VCaP (cell line): ENCODE data around the gene HIVEP3.

ENCODE experiments used
- H3K27ac ChIP-seq: fragments of 450-650 bp; 2 replicates; pipeline ENCODE4 v1.5.1; 2017
- TF ChIP-seq, protein P1 (sequence below): fragments of 450-650 bp; conservative IDR thresholded peaks from 2 replicates; pipeline ENCODE4 v1.5.1; 2017; ENCODE audit warnings: mild to moderate bottlenecking, moderate library complexity

Gene HIVEP3

GRCh38 chr1:41835485-41835884 is 83.2 kb downstream of the HIVEP3 start:
- H3K27ac ChIP-seq, result no peak overlapping the region
- TF ChIP-seq, protein P1, sequence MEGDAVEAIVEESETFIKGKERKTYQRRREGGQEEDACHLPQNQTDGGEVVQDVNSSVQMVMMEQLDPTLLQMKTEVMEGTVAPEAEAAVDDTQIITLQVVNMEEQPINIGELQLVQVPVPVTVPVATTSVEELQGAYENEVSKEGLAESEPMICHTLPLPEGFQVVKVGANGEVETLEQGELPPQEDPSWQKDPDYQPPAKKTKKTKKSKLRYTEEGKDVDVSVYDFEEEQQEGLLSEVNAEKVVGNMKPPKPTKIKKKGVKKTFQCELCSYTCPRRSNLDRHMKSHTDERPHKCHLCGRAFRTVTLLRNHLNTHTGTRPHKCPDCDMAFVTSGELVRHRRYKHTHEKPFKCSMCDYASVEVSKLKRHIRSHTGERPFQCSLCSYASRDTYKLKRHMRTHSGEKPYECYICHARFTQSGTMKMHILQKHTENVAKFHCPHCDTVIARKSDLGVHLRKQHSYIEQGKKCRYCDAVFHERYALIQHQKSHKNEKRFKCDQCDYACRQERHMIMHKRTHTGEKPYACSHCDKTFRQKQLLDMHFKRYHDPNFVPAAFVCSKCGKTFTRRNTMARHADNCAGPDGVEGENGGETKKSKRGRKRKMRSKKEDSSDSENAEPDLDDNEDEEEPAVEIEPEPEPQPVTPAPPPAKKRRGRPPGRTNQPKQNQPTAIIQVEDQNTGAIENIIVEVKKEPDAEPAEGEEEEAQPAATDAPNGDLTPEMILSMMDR, result no peak

- TF ChIP-seq, protein P1, result no peak
Measured at GRCh38 chr1:41833519-41834000, 85.2 kb downstream of the HIVEP3 start.

DNA sequence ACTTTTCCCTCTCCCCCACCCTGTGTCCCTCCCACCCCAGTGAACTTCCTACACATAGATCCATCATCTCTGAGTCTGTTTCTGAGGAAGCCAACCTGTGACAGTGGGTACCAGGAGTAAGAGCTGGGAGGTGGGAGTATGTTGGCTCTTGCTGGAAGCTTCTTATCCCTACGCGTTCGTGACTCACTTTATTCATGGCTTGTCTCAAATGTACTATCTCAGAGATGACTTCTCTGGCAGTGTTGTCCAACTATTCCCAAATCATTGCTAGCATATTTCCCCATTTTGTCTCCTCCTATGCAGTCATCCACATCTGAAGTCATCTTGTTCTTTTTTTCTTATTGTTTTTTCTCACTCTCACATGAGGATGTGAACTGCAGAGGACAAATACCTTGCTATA is 88.0 kb downstream of the HIVEP3 start:
- no peak overlapping the region for H3K27ac ChIP-seq
- TF ChIP-seq, protein P1, result no peak

More at GRCh38 chr1:41833519-41834000, 85.2 kb downstream of the HIVEP3 start:
- no peak overlapping the region for H3K27ac ChIP-seq

DNA sequence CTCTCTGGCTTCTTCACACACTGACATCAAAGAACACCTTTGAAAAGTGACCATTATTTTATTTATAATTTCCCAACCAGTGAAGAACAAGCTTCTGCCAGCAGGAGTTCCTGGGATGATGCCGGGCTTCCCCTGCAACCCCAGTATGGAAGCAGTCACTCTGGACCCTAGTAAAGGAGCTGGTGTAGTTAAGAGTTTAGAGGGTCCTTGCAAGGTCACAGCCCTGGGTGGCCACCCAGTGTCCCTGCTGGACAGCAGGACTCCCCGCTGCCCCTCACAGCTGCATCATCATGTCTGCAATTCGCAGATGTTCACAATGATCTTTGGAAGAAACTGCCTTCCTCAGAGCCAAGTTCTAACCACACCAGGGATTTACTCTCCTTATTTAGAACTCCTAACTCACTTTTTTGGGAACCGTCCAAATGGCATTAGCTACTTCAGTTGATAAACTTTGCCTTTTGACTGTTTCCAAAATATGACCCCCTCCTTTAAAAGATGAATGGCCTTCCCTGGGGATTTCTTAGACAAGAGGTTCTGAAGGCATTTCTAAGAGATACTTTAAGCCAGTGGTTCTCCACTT is 90.6 kb downstream of the HIVEP3 start:
- H3K27ac ChIP-seq, result no peak overlapping the region
- TF ChIP-seq, protein P1, result no peak

GRCh38 chr1:41823471-41823870 is 95.3 kb downstream of the HIVEP3 start:
- no peak overlapping the region for H3K27ac ChIP-seq
- TF ChIP-seq, protein P1, result no peak

- TF ChIP-seq, protein P1, result no peak
- H3K27ac ChIP-seq, result no peak overlapping the region
Measured at GRCh38 chr1:41822866-41823265, 95.9 kb downstream of the HIVEP3 start.

DNA sequence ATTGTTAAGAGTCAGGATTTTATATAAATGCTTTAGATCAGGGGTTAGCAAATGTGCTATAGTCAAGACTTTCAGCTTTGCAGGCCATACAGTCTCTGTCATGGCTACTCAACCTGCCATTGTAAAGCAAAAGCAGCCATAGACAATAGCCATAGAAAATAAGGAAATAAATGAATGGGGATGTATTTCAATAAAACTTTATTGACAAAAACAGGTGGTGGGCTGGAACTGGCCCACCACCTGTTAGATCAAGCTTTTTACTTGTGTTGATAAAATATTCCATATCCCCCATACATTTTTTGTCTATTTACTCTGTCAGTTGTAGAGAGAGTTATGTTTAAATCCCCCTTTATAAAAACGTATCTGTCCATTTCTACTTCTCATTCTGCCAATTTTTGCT is 98.9 kb downstream of the HIVEP3 start:
- TF ChIP-seq, protein P1, result no peak
- H3K27ac ChIP-seq, result no peak overlapping the region
